Smooth muscle cell of the coronary artery (primary cell): ENCODE results near the gene TMEM225. TPM values are rescaled to one million over a fixed set of nuclear protein-coding genes. Genes with fewer than 3 reads are reported as not detected.

Experiments used
- total RNA-seq: library from RNA; depleted of rRNA; stranded (reverse); fragments of >200 nt; gene quantifications from 2 replicates; pipeline ENCODE4 v1.2.3, GENCODE V29; 2014; ENCODE audit warnings: low replicate concordance

The TMEM225 gene
- not detected in 2 replicates for total RNA-seq

DNA sequence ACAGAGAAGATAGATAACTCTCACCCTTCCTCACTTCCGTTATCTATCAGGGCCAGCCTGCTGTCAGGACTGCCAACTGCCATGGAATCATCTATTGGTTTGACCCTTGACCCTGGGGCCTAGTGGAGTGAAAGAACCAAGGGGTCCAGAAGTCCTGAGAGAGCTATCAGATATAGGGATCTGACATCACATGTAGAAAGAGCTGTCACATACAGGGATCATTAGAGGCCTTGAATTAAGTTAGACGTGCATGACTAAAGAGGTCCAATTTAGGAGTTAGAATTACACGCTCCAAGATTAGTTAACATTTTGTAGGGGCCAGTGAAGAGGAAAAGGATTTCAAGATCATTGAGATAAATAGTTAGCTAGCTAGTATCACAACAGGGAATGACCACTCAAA, at the start of gene TMEM225:
Gene TMEM225, minus strand, starts transcription at position 101 of the 400 bp plus-strand sequence. CDS start 245 bp downstream, outside the sequence.

DNA sequence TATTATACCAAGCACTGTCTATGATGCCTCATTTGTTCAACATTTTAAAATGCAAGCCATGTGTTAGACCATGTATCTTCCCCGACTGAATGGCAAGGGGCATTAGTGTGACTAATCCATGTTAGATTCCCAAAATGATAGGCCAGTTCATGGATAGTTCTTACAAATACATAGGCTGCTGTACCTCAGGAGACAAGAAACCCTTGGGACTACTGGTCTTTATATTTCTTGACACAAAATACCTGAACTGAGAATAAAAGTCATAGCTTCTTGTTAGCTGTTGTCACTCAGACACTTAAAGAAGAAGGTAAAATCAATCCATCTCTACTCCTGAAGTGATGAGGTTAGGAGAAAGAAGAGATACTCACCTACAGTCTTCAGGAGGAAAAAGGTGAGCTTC, 16.4 kb upstream of the TMEM225 start, which contains the start of gene OR8D4:
Gene OR8D4, plus strand, starts transcription at position 301 of the 400 bp plus-strand sequence. CDS start 4,265 bp downstream, outside the sequence.

Other genes with a start within 250 kb of the TMEM225 start
- under 0.01 TPM in 1 of 2 replicates, not detected in the other for gene SCN3B, start 231.0 kb downstream of the TMEM225 start, total RNA-seq
- gene ZNF202, start 144.0 kb downstream of the TMEM225 start, total RNA-seq, result 4.6 and 6.2 TPM in 2 replicates
- gene OR6X1, start 131.2 kb downstream of the TMEM225 start, total RNA-seq, result not detected in 2 replicates
- gene OR6M1, start 79.3 kb downstream of the TMEM225 start, total RNA-seq, result not detected in 2 replicates
- not detected in 2 replicates for gene OR8D4, start 16.5 kb upstream of the TMEM225 start, total RNA-seq
- gene OR4D5, start 53.9 kb upstream of the TMEM225 start, total RNA-seq, result not detected in 2 replicates
- not detected in 2 replicates for gene OR6T1, start 58.2 kb upstream of the TMEM225 start, total RNA-seq
- not detected in 2 replicates for gene OR10S1, start 92.1 kb upstream of the TMEM225 start, total RNA-seq
- not detected in 2 replicates for gene OR10G6, start 109.5 kb upstream of the TMEM225 start, total RNA-seq
- gene OR10G4, start 127.3 kb upstream of the TMEM225 start, total RNA-seq, result not detected in 2 replicates
- gene OR10G9, start 137.3 kb upstream of the TMEM225 start, total RNA-seq, result not detected in 2 replicates
- gene OR10G8, start 141.1 kb upstream of the TMEM225 start, total RNA-seq, result not detected in 2 replicates
- not detected in 2 replicates for gene OR10G7, start 155.7 kb upstream of the TMEM225 start, total RNA-seq
- gene VWA5A, start 229.8 kb upstream of the TMEM225 start, total RNA-seq, result 11.4 and 18.1 TPM in 2 replicates